HEK293 (cell line): ENCODE measurements around the gene ABCF1.
A peak's percentile ranks its signal among the peaks of the same experiment; 100 is the strongest.

Experiments used
- HOXD13 ChIP-seq: sonication (generic); formaldehyde crosslinking; IDR thresholded peaks from 2 replicates; pipeline ENCODE4 v1.8.0; 2022; ENCODE audit warnings: missing genetic modification reagents, borderline replicate concordance
- MEIS1 ChIP-seq: sonication (generic); formaldehyde crosslinking; IDR thresholded peaks from 2 replicates; pipeline ENCODE4 v1.8.1; 2022; ENCODE audit warnings: missing genetic modification reagents, mild to moderate bottlenecking, borderline replicate concordance
- ZBTB1 ChIP-seq: fragments of 450-650 bp; formaldehyde crosslinking; IDR thresholded peaks from 2 replicates; pipeline ENCODE4 v1.5.1; 2016; ENCODE audit warnings: missing biosample characterization, missing genetic modification characterization
- ZEB2 ChIP-seq: fragments of 450-650 bp; formaldehyde crosslinking; IDR thresholded peaks from 2 replicates; pipeline ENCODE4 v1.5.1; 2016; ENCODE audit warnings: missing biosample characterization, missing genetic modification characterization
- ZFHX2 ChIP-seq: fragments of 450-650 bp; formaldehyde crosslinking; conservative IDR thresholded peaks from 2 replicates; pipeline ENCODE4 v1.5.1; 2016; ENCODE audit warnings: missing biosample characterization, missing genetic modification characterization
- ZFP41 ChIP-seq: fragments of 450-650 bp; formaldehyde crosslinking; IDR thresholded peaks from 2 replicates; pipeline ENCODE4 v1.5.1; 2016; ENCODE audit warnings: missing biosample characterization, missing genetic modification characterization, borderline replicate concordance
- ZNF132 ChIP-seq: fragments of 450-650 bp; formaldehyde crosslinking; IDR thresholded peaks from 2 replicates; pipeline ENCODE4 v1.5.1; 2017; ENCODE audit warnings: missing biosample characterization, missing genetic modification characterization, borderline replicate concordance
- ZNF133 ChIP-seq: fragments of 450-650 bp; formaldehyde crosslinking; IDR thresholded peaks from 2 replicates; pipeline ENCODE4 v1.5.1; 2016; ENCODE audit warnings: missing biosample characterization, missing genetic modification characterization
- ZNF138 ChIP-seq: fragments of 450-650 bp; formaldehyde crosslinking; IDR thresholded peaks from 2 replicates; pipeline ENCODE4 v1.5.1; 2016; ENCODE audit warnings: missing biosample characterization, missing genetic modification characterization, borderline replicate concordance
- ZNF169 ChIP-seq: fragments of 450-650 bp; formaldehyde crosslinking; IDR thresholded peaks from 2 replicates; pipeline ENCODE4 v1.5.1; 2016; ENCODE audit warnings: missing biosample characterization, missing genetic modification characterization
- ZNF2 ChIP-seq: fragments of 450-650 bp; formaldehyde crosslinking; IDR thresholded peaks from 2 replicates; pipeline ENCODE4 v1.5.1; 2016; ENCODE audit warnings: missing biosample characterization, missing genetic modification characterization
- ZNF350 ChIP-seq: fragments of 450-650 bp; formaldehyde crosslinking; IDR thresholded peaks from 2 replicates; pipeline ENCODE4 v1.5.0; 2017; ENCODE audit warnings: missing biosample characterization, mild to moderate bottlenecking, missing genetic modification characterization
- ZNF394 ChIP-seq: fragments of 450-650 bp; formaldehyde crosslinking; IDR thresholded peaks from 2 replicates; pipeline ENCODE4 v1.5.1; 2016; ENCODE audit warnings: missing biosample characterization, missing genetic modification characterization, mild to moderate bottlenecking, moderate library complexity, borderline replicate concordance
- ZNF433 ChIP-seq: fragments of 450-650 bp; formaldehyde crosslinking; IDR thresholded peaks from 2 replicates; pipeline ENCODE4 v1.5.1; 2016; ENCODE audit warnings: missing biosample characterization, missing genetic modification characterization, low read depth
- ZNF48 ChIP-seq: fragments of 450-650 bp; formaldehyde crosslinking; IDR thresholded peaks from 2 replicates; pipeline ENCODE4 v1.5.1; 2016; ENCODE audit warnings: missing biosample characterization, missing genetic modification characterization
- ZNF596 ChIP-seq: fragments of 450-650 bp; IDR thresholded peaks from 2 replicates; pipeline ENCODE4 v1.5.0; 2018; ENCODE audit warnings: missing biosample characterization, mild to moderate bottlenecking, missing genetic modification characterization, moderate library complexity
- ZNF626 ChIP-seq: fragments of 450-650 bp; sonication (Bioruptor Pico); formaldehyde crosslinking; IDR thresholded peaks from 2 replicates; pipeline ENCODE4 v1.5.1; 2018; ENCODE audit warnings: missing biosample characterization, missing genetic modification characterization, inconsistent platforms
- ZNF791 ChIP-seq: fragments of 450-650 bp; formaldehyde crosslinking; IDR thresholded peaks from 2 replicates; pipeline ENCODE4 v1.5.1; 2016; ENCODE audit warnings: missing biosample characterization, missing genetic modification characterization
- ZNF792 ChIP-seq: fragments of 450-650 bp; formaldehyde crosslinking; IDR thresholded peaks from 2 replicates; pipeline ENCODE4 v1.5.1; 2016; ENCODE audit warnings: missing biosample characterization, missing genetic modification characterization
- TF ChIP-seq, protein P1 (sequence below): fragments of 450-650 bp; formaldehyde crosslinking; IDR thresholded peaks from 2 replicates; pipeline ENCODE4 v1.5.1; 2016; ENCODE audit warnings: missing biosample characterization, missing genetic modification characterization
- TF ChIP-seq, protein P2 (sequence below): fragments of 450-650 bp; formaldehyde crosslinking; IDR thresholded peaks from 2 replicates; pipeline ENCODE4 v1.5.1; 2016; ENCODE audit warnings: missing biosample characterization, missing genetic modification characterization, borderline replicate concordance
- TF ChIP-seq, protein P3 (sequence below): fragments of 450-650 bp; formaldehyde crosslinking; IDR thresholded peaks from 2 replicates; pipeline ENCODE4 v1.5.1; 2016; ENCODE audit warnings: missing biosample characterization, missing genetic modification characterization
- TF ChIP-seq, protein P4 (sequence below): fragments of 450-650 bp; formaldehyde crosslinking; IDR thresholded peaks from 2 replicates; pipeline ENCODE4 v1.5.1; 2016; ENCODE audit warnings: missing biosample characterization, missing genetic modification characterization
- TF ChIP-seq, protein P5 (sequence below): fragments of 450-650 bp; formaldehyde crosslinking; IDR thresholded peaks from 2 replicates; pipeline ENCODE4 v1.5.1; 2016; ENCODE audit warnings: missing biosample characterization, missing genetic modification characterization
- TF ChIP-seq, protein P6 (sequence below): fragments of 450-650 bp; formaldehyde crosslinking; IDR thresholded peaks from 2 replicates; pipeline ENCODE4 v1.5.1; 2016; ENCODE audit warnings: missing biosample characterization, missing genetic modification characterization

ABCF1 gene

DNA sequence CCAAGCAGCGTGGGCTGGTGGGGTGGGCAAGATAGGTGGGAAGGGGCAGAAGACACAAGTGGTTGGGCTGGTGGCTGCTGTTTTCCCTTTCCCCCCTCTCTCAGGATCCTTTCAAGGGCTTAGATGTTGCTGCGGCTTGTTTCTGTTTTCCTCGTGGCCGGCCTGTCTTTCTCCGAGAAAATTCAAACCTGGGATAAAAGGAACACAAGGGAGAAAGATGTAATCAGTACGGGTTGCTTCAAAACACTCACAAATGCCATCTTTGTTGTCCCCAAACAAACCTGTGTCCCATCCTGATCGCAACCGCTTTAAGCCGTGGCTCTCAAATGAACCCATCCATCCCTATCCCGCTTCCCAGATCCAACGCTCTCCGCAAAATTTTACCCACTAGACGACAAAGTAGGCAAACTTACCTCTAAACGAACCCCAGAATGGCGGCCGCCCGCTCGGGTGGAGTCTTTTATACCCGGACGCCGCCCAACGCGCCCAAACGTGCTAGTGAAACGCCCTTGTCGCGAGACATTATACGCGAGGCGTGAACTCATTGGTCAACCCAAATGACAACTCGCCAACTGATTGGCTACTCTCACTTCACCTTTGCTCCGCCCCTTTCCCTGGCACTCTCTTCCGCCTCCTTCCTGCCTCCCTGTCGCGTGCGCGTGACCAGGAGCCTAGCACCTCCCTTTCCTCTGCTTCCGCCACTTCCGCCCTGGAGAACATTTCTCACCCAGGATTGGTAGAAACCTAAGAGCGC, 45.7 kb downstream of the ABCF1 start, which contains the start of gene PPP1R10 (continued):
- TF ChIP-seq MEIS1 (CRISPR knock-in tag) (no peak), HOXD13 (CRISPR knock-in tag) (no peak), ZNF138 (tag by site-specific recombination) (no peak), ZNF433 (tag by site-specific recombination) (no peak), ZNF596 (no peak), ZNF132 (tag by site-specific recombination) (no peak), ZNF133 (no peak), ZNF626 (tag by site-specific recombination) (no peak), ZFP41 (peak; percentile 78; the same call in 1 of the 2 replicates), ZBTB1 (no peak), ZNF791 (tag by site-specific recombination) (no peak), ZNF48 (no peak), ZEB2 (no peak; the same call in 1 of the 2 replicates), ZNF169 (tag by site-specific recombination) (no peak), ZNF350 (tag by site-specific recombination) (no peak), ZNF792 (tag by site-specific recombination) (no peak; the same call in 1 of the 2 replicates), ZNF2 (tag by site-specific recombination) (peak; percentile 90), ZNF394 (tag by site-specific recombination) (peak; percentile 56), ZFHX2 (peak; percentile 35)
- TF ChIP-seq, protein P1, sequence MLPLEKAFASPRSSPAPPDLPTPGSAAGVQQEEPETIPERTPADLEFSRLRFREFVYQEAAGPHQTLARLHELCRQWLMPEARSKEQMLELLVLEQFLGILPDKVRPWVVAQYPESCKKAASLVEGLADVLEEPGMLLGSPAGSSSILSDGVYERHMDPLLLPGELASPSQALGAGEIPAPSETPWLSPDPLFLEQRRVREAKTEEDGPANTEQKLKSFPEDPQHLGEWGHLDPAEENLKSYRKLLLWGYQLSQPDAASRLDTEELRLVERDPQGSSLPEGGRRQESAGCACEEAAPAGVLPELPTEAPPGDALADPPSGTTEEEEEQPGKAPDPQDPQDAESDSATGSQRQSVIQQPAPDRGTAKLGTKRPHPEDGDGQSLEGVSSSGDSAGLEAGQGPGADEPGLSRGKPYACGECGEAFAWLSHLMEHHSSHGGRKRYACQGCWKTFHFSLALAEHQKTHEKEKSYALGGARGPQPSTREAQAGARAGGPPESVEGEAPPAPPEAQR, result peak; percentile 60; the same call in 1 of the 2 replicates
- TF ChIP-seq, protein P2, sequence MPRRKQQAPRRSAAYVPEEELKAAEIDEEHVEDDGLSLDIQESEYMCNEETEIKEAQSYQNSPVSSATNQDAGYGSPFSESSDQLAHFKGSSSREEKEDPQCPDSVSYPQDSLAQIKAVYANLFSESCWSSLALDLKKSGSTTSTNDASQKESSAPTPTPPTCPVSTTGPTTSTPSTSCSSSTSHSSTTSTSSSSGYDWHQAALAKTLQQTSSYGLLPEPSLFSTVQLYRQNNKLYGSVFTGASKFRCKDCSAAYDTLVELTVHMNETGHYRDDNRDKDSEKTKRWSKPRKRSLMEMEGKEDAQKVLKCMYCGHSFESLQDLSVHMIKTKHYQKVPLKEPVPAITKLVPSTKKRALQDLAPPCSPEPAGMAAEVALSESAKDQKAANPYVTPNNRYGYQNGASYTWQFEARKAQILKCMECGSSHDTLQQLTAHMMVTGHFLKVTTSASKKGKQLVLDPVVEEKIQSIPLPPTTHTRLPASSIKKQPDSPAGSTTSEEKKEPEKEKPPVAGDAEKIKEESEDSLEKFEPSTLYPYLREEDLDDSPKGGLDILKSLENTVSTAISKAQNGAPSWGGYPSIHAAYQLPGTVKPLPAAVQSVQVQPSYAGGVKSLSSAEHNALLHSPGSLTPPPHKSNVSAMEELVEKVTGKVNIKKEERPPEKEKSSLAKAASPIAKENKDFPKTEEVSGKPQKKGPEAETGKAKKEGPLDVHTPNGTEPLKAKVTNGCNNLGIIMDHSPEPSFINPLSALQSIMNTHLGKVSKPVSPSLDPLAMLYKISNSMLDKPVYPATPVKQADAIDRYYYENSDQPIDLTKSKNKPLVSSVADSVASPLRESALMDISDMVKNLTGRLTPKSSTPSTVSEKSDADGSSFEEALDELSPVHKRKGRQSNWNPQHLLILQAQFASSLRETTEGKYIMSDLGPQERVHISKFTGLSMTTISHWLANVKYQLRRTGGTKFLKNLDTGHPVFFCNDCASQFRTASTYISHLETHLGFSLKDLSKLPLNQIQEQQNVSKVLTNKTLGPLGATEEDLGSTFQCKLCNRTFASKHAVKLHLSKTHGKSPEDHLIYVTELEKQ (tag by site-specific recombination), result no peak
- TF ChIP-seq, protein P3, sequence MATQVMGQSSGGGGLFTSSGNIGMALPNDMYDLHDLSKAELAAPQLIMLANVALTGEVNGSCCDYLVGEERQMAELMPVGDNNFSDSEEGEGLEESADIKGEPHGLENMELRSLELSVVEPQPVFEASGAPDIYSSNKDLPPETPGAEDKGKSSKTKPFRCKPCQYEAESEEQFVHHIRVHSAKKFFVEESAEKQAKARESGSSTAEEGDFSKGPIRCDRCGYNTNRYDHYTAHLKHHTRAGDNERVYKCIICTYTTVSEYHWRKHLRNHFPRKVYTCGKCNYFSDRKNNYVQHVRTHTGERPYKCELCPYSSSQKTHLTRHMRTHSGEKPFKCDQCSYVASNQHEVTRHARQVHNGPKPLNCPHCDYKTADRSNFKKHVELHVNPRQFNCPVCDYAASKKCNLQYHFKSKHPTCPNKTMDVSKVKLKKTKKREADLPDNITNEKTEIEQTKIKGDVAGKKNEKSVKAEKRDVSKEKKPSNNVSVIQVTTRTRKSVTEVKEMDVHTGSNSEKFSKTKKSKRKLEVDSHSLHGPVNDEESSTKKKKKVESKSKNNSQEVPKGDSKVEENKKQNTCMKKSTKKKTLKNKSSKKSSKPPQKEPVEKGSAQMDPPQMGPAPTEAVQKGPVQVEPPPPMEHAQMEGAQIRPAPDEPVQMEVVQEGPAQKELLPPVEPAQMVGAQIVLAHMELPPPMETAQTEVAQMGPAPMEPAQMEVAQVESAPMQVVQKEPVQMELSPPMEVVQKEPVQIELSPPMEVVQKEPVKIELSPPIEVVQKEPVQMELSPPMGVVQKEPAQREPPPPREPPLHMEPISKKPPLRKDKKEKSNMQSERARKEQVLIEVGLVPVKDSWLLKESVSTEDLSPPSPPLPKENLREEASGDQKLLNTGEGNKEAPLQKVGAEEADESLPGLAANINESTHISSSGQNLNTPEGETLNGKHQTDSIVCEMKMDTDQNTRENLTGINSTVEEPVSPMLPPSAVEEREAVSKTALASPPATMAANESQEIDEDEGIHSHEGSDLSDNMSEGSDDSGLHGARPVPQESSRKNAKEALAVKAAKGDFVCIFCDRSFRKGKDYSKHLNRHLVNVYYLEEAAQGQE (tag by site-specific recombination), result no peak; the same call in 1 of the 2 replicates
- TF ChIP-seq, protein P4, sequence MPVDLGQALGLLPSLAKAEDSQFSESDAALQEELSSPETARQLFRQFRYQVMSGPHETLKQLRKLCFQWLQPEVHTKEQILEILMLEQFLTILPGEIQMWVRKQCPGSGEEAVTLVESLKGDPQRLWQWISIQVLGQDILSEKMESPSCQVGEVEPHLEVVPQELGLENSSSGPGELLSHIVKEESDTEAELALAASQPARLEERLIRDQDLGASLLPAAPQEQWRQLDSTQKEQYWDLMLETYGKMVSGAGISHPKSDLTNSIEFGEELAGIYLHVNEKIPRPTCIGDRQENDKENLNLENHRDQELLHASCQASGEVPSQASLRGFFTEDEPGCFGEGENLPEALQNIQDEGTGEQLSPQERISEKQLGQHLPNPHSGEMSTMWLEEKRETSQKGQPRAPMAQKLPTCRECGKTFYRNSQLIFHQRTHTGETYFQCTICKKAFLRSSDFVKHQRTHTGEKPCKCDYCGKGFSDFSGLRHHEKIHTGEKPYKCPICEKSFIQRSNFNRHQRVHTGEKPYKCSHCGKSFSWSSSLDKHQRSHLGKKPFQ (tag by site-specific recombination), result no peak
- TF ChIP-seq, protein P5, sequence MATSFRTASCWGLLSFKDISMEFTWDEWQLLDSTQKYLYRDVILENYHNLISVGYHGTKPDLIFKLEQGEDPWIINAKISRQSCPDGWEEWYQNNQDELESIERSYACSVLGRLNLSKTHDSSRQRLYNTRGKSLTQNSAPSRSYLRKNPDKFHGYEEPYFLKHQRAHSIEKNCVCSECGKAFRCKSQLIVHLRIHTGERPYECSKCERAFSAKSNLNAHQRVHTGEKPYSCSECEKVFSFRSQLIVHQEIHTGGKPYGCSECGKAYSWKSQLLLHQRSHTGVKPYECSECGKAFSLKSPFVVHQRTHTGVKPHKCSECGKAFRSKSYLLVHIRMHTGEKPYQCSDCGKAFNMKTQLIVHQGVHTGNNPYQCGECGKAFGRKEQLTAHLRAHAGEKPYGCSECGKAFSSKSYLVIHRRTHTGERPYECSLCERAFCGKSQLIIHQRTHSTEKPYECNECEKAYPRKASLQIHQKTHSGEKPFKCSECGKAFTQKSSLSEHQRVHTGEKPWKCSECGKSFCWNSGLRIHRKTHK (tag by site-specific recombination), result no peak
- TF ChIP-seq, protein P6, sequence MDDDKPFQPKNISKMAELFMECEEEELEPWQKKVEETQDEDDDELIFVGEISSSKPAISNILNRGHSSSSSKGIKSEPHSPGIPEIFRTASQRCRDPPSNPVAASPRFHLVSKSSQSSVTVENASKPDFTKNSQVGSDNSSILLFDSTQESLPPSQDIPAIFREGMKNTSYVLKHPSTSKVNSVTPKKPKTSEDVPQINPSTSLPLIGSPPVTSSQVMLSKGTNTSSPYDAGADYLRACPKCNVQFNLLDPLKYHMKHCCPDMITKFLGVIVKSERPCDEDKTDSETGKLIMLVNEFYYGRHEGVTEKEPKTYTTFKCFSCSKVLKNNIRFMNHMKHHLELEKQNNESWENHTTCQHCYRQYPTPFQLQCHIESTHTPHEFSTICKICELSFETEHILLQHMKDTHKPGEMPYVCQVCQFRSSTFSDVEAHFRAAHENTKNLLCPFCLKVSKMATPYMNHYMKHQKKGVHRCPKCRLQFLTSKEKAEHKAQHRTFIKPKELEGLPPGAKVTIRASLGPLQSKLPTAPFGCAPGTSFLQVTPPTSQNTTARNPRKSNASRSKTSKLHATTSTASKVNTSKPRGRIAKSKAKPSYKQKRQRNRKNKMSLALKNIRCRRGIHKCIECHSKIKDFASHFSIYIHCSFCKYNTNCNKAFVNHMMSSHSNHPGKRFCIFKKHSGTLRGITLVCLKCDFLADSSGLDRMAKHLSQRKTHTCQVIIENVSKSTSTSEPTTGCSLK (tag by site-specific recombination), result no peak
